D721Med (cell line): ENCODE results near the gene SLC6A7.
A peak's percentile ranks its signal among the peaks of the same experiment; 100 is the strongest.
"Not testable (repeated sequence)": the region's sequence is repeated elsewhere in the genome, so short reads cannot be mapped to it uniquely, and the experiment has no call there.

Experiments used
- DNase-seq: peaks from one replicate; pipeline ENCODE4 v3.0.0; 2011; ENCODE audit warnings: low spot score; ENCODE audit not compliant: insufficient read length
- FAIRE-seq: peaks from 2 replicates; lab custom pipeline; 2011; peaks lifted over from hg19 to GRCh38; lab: Jason Lieb, UNC
- TF ChIP-seq, protein P1 (sequence below): IDR thresholded peaks from 2 replicates; pipeline ENCODE4 v1.5.1; 2012; ENCODE audit warnings: mild to moderate bottlenecking, control low read depth; ENCODE audit not compliant: insufficient read depth; ENCODE audit errors: missing control alignments

The SLC6A7 gene

DNA sequence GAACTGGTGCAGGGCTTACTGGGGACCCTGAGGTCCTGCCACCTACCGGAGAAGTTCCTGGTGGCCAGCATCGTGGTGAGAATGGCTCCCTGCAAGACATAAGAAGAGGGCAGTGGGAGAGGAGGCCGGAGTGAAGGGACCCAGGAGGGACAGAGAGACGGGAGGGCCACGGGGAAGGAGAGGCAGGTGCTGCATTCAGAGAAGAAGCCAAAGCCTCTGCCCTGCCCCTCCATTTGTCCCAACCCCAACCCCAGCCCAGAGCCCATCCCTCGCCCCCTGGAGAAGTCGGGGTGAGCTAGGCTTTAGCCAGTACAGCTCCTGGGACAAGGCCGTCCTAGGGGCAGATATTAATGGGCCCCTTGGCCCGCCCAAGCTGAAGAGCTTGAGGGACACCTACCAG lies 57.9 kb downstream of the SLC6A7 start:
- FAIRE-seq (no peak), DNase-seq (no peak)
- TF ChIP-seq, protein P1, sequence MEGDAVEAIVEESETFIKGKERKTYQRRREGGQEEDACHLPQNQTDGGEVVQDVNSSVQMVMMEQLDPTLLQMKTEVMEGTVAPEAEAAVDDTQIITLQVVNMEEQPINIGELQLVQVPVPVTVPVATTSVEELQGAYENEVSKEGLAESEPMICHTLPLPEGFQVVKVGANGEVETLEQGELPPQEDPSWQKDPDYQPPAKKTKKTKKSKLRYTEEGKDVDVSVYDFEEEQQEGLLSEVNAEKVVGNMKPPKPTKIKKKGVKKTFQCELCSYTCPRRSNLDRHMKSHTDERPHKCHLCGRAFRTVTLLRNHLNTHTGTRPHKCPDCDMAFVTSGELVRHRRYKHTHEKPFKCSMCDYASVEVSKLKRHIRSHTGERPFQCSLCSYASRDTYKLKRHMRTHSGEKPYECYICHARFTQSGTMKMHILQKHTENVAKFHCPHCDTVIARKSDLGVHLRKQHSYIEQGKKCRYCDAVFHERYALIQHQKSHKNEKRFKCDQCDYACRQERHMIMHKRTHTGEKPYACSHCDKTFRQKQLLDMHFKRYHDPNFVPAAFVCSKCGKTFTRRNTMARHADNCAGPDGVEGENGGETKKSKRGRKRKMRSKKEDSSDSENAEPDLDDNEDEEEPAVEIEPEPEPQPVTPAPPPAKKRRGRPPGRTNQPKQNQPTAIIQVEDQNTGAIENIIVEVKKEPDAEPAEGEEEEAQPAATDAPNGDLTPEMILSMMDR = no peak

DNA sequence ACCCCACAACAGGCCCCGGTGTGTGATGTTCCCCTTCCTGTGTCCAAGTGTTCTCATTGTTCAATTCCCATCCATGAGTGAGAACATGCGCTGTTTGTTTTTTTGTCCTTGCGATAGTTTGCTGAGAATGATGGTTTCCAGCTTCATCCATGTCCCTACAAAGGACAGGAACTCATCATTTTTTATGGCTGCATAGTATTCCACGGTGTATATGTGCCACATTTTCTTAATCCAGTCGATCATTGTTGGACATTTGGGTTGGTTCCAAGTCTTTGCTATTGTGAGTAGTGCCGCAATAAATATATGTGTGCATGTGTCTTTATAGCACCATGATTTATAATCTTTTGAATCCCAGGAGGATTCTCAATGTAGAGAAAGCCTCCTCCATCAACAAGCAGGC lies 58.6 kb downstream of the SLC6A7 start:
- not testable (repeated sequence) for FAIRE-seq

DNA sequence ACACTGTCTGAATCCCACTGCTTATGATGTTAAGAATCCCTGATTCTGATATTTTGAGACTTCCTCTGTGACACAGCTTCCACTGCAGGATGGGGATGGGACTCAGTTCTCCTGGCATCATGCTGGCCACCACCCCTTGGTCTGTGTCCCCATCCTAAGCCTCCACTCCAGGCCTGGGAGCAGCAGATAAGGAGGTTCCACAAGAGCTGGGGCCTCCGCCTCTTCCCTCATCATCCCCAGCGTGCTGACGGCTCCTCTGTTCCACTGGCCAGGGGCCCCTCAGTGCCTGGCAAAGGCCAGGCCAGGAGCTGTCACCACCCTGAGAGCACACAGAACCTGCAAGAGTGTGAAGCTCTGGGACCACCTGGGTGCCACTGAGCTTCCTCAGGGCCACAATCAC lies 59.1 kb downstream of the SLC6A7 start:
- FAIRE-seq (no peak), DNase-seq (no peak)
- TF ChIP-seq, protein P1 = no peak

More for the DNA sequence above, 58.6 kb downstream of the SLC6A7 start:
- DNase-seq = not testable (repeated sequence)

DNA sequence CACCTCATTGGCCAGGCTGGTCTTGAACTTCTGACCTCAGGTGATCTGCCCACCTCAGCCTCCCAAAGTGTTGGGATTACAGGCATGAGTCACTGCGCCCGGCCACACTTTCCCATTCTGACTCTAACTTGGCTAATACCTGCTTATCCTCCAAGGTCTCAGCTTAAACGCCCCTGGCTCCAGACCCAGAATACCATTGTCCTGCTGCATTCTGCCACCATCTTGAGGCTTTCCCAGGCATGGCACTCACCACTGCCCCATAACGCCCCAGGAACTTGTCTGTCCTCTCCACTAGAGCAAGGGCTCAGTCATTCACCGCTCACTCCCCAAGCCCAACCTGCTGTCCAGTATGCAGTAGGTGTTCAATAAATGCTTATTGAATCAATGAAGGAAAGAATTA lies 59.9 kb downstream of the SLC6A7 start:
- no peak for FAIRE-seq

DNA sequence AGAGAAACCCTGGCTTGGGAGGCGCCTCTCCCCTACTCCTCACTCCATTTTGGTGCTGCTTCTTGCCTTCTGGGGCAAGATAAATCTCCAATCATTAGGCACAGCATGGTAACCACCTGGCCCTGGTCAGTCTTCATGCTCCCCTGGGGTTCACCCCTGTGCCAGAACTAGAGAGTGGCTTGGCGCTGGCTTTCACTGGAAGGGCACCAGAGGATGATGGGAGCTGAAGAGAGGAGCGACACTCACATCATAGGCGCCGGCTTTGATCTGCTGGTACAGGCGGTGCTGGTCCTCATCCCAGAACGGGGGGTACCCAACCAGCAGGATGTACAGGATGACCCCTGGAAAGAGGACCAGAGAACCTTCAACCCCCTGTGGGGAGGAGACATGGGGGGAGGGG lies 61.6 kb downstream of the SLC6A7 start:
- no peak for DNase-seq
- FAIRE-seq = no peak
- TF ChIP-seq, protein P1 = no peak

More for the DNA sequence above, 59.9 kb downstream of the SLC6A7 start:
- no peak for DNase-seq
- TF ChIP-seq, protein P1 = peak; percentile 5

DNA sequence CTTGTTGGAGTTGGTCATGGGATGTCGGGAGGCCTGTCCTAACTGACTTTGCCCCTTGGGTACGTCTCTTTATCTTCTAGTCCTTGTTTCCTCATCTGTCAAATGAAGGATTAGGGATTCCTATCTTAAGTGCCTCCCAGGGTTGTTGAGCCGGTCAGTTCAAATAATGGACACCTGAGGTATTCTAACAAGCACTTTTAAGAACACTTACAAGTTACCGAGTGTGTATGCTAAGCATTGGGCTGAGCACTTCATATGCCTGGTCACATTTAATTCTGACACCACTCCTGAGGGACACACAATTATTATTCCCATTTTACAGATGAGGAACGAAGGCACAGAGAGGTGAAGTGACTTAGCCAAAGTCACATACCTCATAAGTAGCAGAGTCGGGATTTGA lies 62.6 kb downstream of the SLC6A7 start:
- TF ChIP-seq, protein P1 = no peak
- DNase-seq (no peak), FAIRE-seq (no peak)

DNA sequence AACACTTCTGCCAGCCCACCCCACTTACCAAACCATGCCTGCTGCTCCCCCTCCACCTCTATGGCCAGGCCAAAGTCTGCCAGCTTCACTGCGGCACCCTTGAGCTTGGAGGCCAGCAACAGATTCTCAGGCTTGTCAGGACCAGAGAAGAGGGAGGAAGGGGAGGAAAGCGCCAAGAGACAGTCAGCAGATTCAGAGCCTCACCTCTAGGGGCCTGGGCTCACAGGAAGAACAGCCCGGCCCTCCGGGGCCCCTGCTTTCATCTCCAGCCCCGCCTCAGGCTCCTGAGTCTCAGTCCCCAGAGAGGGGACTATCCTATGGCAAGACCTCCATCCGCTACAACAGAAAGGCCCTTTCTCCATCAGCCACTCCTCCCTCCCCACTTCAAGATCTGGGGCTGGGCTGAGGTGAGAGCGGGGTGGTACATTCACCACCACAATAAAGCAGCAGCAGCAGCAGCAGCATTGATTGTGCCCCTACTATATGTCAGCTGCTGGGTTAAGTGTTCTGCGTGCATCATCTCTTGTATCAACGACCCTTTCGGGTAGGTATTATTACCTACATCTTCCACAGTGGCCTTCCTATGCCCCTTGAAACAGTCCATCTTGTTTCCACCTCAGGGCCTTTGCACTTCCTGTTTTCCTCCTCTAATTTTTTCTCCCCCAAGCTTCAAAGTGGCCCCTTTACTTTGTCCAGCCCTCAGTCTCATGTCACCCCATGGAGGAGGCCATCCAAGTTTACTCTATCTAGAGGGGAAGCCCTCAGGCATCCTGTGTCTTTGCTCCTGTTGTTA lies 63.8 kb downstream of the SLC6A7 start:
- FAIRE-seq (no peak), DNase-seq (no peak)
- TF ChIP-seq, protein P1 = no peak
